HG03025 (cell line): ENCODE measurements around the gene SNRNP25.
"Not testable (repeated sequence)": the region's sequence is repeated elsewhere in the genome, so short reads cannot be mapped to it uniquely, and the experiment has no call there.

Source experiments
- ATAC-seq: cut with Tn5 transposase; IDR thresholded peaks from one replicate; pipeline ENCODE4 v1.9.1; 2021; ENCODE audit warnings: mild to moderate bottlenecking, moderate library complexity; ENCODE audit not compliant: unreplicated experiment, low FRiP score

SNRNP25 gene

GRCh38 chr16:53346-54236 is at the start of gene SNRNP25, which contains the start of gene POLR3K:
Gene SNRNP25, plus strand, starts transcription at chr16:53828. Its CDS starts 189 bp downstream, at chr16:54017.
Gene POLR3K, minus strand, starts transcription at chr16:53608. Its CDS starts 22 bp downstream, at chr16:53586.
- ATAC-seq, result peak; percentile 85

GRCh38 chr16:9903-10665 is 43.5 kb upstream of the SNRNP25 start:
- no peak for ATAC-seq

GRCh38 chr16:10772-11171 is 42.9 kb upstream of the SNRNP25 start:
- ATAC-seq, result not testable (repeated sequence)

GRCh38 chr16:17062-17765 is 36.4 kb upstream of the SNRNP25 start:
- ATAC-seq, result not testable (repeated sequence)

- ATAC-seq, result not testable (repeated sequence)
These were observed 32.7 kb upstream of the SNRNP25 start for GRCh38 chr16:20886-21285.

GRCh38 chr16:24151-24550 is 29.5 kb upstream of the SNRNP25 start:
- ATAC-seq, result not testable (repeated sequence)

- not testable (repeated sequence) for ATAC-seq
These were observed 27.7 kb upstream of the SNRNP25 start for GRCh38 chr16:25926-26348.

- not testable (repeated sequence) for ATAC-seq
These were observed 23.0 kb upstream of the SNRNP25 start for GRCh38 chr16:30627-31026.

GRCh38 chr16:33154-33876 is 20.3 kb upstream of the SNRNP25 start:
- not testable (repeated sequence) for ATAC-seq

GRCh38 chr16:33877-34647 is 19.6 kb upstream of the SNRNP25 start:
- no peak for ATAC-seq

GRCh38 chr16:34648-34987 is 19.0 kb upstream of the SNRNP25 start:
- ATAC-seq, result no peak

- no peak for ATAC-seq
These were observed 18.5 kb upstream of the SNRNP25 start for GRCh38 chr16:35011-35677.

GRCh38 chr16:35678-36305 is 17.8 kb upstream of the SNRNP25 start:
- no peak for ATAC-seq

- no peak for ATAC-seq
These were observed 17.2 kb upstream of the SNRNP25 start for GRCh38 chr16:36336-36984.

- no peak for ATAC-seq
These were observed 16.1 kb upstream of the SNRNP25 start for GRCh38 chr16:37511-37910.

GRCh38 chr16:38206-38605 is 15.4 kb upstream of the SNRNP25 start:
- ATAC-seq, result not testable (repeated sequence)

- peak; percentile 65 for ATAC-seq
These were observed 14.4 kb upstream of the SNRNP25 start for GRCh38 chr16:38941-39892.
